ENCODE measurements around the gene UBE3B.

Gene UBE3B

GRCh38 chr12:109558374-109559199 is 81.2 kb downstream of the UBE3B start:
- H3K4me1 ChIP-seq = no peaks in the 10 kb centered on the region
- no peak overlapping the region for H3K9ac ChIP-seq
- no peaks in the 10 kb centered on the region for H3K9me3 ChIP-seq (ENCODE audit: control insufficient read depth, low read length)
- H3K4me2 ChIP-seq (ENCODE audit: low read length) = no peak overlapping the region
- H3K4me3 ChIP-seq (ENCODE audit: low read depth, low read length) = no peak overlapping the region
- H3K27ac ChIP-seq = no peak overlapping the region
- no peak overlapping the region for H2AFZ ChIP-seq
- H3K79me2 ChIP-seq = no peaks in the 10 kb centered on the region
- H3K27me3 ChIP-seq (ENCODE audit: control insufficient read depth, insufficient read depth, low read length) = no peaks in the 10 kb centered on the region
- H3K36me3 ChIP-seq (ENCODE audit: control insufficient read depth, insufficient read depth, low read length) = no peaks in the 10 kb centered on the region
- no peak for TF ChIP-seq CTCF (IDR thresholded peaks at IDR 0.05)

- Histone ChIP-seq H3K4me1 (no peaks in the 10 kb centered on the region), H3K27ac (no peak overlapping the region), H3K4me2 (ENCODE audit: low read length) (no peak overlapping the region), H3K27me3 (ENCODE audit: control insufficient read depth, insufficient read depth, low read length) (no peaks in the 10 kb centered on the region), H3K9me3 (ENCODE audit: control insufficient read depth, low read length) (no peaks in the 10 kb centered on the region), H3K4me3 (ENCODE audit: low read depth, low read length) (no peak overlapping the region), H3K9ac (no peak overlapping the region), H3K36me3 (ENCODE audit: control insufficient read depth, insufficient read depth, low read length) (no peaks in the 10 kb centered on the region), H3K79me2 (no peaks in the 10 kb centered on the region), H2AFZ (no peak overlapping the region)
- TF ChIP-seq CTCF (IDR thresholded peaks at IDR 0.05) = no peak
Measured at GRCh38 chr12:109559200-109559505, 81.7 kb downstream of the UBE3B start.

- Histone ChIP-seq H3K36me3 (ENCODE audit: control insufficient read depth, insufficient read depth, low read length) (no peaks in the 10 kb centered on the region), H2AFZ (no peak overlapping the region), H3K9me3 (ENCODE audit: control insufficient read depth, low read length) (no peaks in the 10 kb centered on the region), H3K4me2 (ENCODE audit: low read length) (no peak overlapping the region), H3K27me3 (ENCODE audit: control insufficient read depth, insufficient read depth, low read length) (no peaks in the 10 kb centered on the region), H3K27ac (no peak overlapping the region), H3K9ac (no peak overlapping the region), H3K79me2 (no peaks in the 10 kb centered on the region), H3K4me1 (no peaks in the 10 kb centered on the region), H3K4me3 (ENCODE audit: low read depth, low read length) (no peak overlapping the region)
- TF ChIP-seq CTCF (IDR thresholded peaks at IDR 0.05) = no peak
Measured at GRCh38 chr12:109559601-109560000, 82.2 kb downstream of the UBE3B start.

GRCh38 chr12:109560867-109561710 is 83.7 kb downstream of the UBE3B start:
- H3K27me3 ChIP-seq (ENCODE audit: control insufficient read depth, insufficient read depth, low read length) = no peaks in the 10 kb centered on the region
- H3K36me3 ChIP-seq (ENCODE audit: control insufficient read depth, insufficient read depth, low read length) = no peaks in the 10 kb centered on the region
- TF ChIP-seq CTCF (IDR thresholded peaks at IDR 0.05) = no peak
- no peak overlapping the region for H3K4me2 ChIP-seq (ENCODE audit: low read length)
- no peak overlapping the region for H2AFZ ChIP-seq
- H3K9me3 ChIP-seq (ENCODE audit: control insufficient read depth, low read length) = no peaks in the 10 kb centered on the region
- no peaks in the 10 kb centered on the region for H3K4me1 ChIP-seq
- no peak overlapping the region for H3K27ac ChIP-seq
- H3K9ac ChIP-seq = no peak overlapping the region
- no peak overlapping the region for H3K4me3 ChIP-seq (ENCODE audit: low read depth, low read length)
- H3K79me2 ChIP-seq = no peaks in the 10 kb centered on the region
